ENCODE results near the gene CHSY1.

GRCh38 chr15:101267320-101268104, 15.7 kb upstream of the CHSY1 start:
- TF ChIP-seq FOXK2 (IDR thresholded peaks at IDR 0.05) = no peak
- TF ChIP-seq ARNT (IDR thresholded peaks at IDR 0.05) = no peak
- TF ChIP-seq CTBP1 (IDR thresholded peaks at IDR 0.05; ENCODE audit: borderline replicate concordance) = no peak
- no peak for TF ChIP-seq SP1 (IDR thresholded peaks at IDR 0.05)

Data from HEK293T (cell line).